Measurements from ENCODE around the gene ROBO1. TPM values are rescaled to one million over a fixed set of nuclear protein-coding genes. Genes with fewer than 3 reads are reported as not detected.

Gene ROBO1
- total RNA-seq, 1 donor from 2014 or later = 71.7 TPM

- no peaks in the 10 kb centered on the region for H4K20me1 ChIP-seq (ENCODE audit: insufficient read depth, low read length)
- DNase-seq (ENCODE audit: low read depth) = no peak
- Mint-ChIP-seq H3K4me3 (ENCODE audit: unreplicated experiment) (no peak overlapping the region), H3K4me1 (ENCODE audit: low read depth, unreplicated experiment) (no peaks in the 10 kb centered on the region), H3K36me3 (ENCODE audit: low read depth, unreplicated experiment) (no peaks in the 10 kb centered on the region), H3K27ac (ENCODE audit: unreplicated experiment) (no peak overlapping the region), H3K9me3 (ENCODE audit: unreplicated experiment) (no peaks in the 10 kb centered on the region), H3K27me3 (ENCODE audit: low read depth, unreplicated experiment) (no peaks in the 10 kb centered on the region)
- no peak overlapping the region for H3K9ac ChIP-seq (ENCODE audit: low read length)
- no peaks in the 10 kb centered on the region for H3K79me2 ChIP-seq (ENCODE audit: insufficient read depth, low read length)
- no peak overlapping the region for H3K27ac ChIP-seq (ENCODE audit: low read depth, low read length)
- peaks cover 5% of the 10 kb centered on the region for H3K27me3 ChIP-seq (ENCODE audit: insufficient read depth, low read length)
- FAIRE-seq = no peak
- H3K4me3 ChIP-seq (ENCODE audit: insufficient read depth, low read depth, low read length) = no peak overlapping the region
- TF ChIP-seq CTCF (IDR thresholded peaks at IDR 0.05; ENCODE audit: insufficient read depth, low read depth, low read length) (no peak), EZH2 (IDR thresholded peaks at IDR 0.05; ENCODE audit: insufficient read depth, low read length) (no peak)
- H3K4me1 ChIP-seq (ENCODE audit: insufficient read depth, low read length) = no peaks in the 10 kb centered on the region
- no peak overlapping the region for H3K4me2 ChIP-seq (ENCODE audit: low read length)
- no peaks in the 10 kb centered on the region for H3K36me3 ChIP-seq (ENCODE audit: insufficient read depth, low read length)
- no peaks in the 10 kb centered on the region for H3K9me3 ChIP-seq (ENCODE audit: insufficient read depth, low read depth, low read length)
- no peak overlapping the region for H2AFZ ChIP-seq (ENCODE audit: low read depth, low read length)
These were observed 608.1 kb downstream of the ROBO1 start for GRCh38 chr3:79159736-79160135.

GRCh38 chr3:79157191-79157590 lies 610.6 kb downstream of the ROBO1 start:
- no peak for FAIRE-seq
- no peak overlapping the region for H2AFZ ChIP-seq (ENCODE audit: low read depth, low read length)
- no peak for TF ChIP-seq EZH2 (IDR thresholded peaks at IDR 0.05; ENCODE audit: insufficient read depth, low read length)
- TF ChIP-seq CTCF (IDR thresholded peaks at IDR 0.05; ENCODE audit: insufficient read depth, low read depth, low read length) = no peak

GRCh38 chr3:79154865-79155264 lies 612.9 kb downstream of the ROBO1 start:
- Histone ChIP-seq H3K36me3 (ENCODE audit: insufficient read depth, low read length) (no peaks in the 10 kb centered on the region), H4K20me1 (ENCODE audit: insufficient read depth, low read length) (no peaks in the 10 kb centered on the region), H3K9me3 (ENCODE audit: insufficient read depth, low read depth, low read length) (no peaks in the 10 kb centered on the region), H3K4me1 (ENCODE audit: insufficient read depth, low read length) (no peaks in the 10 kb centered on the region), H3K9ac (ENCODE audit: low read length) (no peak overlapping the region), H3K4me2 (ENCODE audit: low read length) (no peak overlapping the region), H3K27me3 (ENCODE audit: insufficient read depth, low read length) (no peaks in the 10 kb centered on the region), H3K4me3 (ENCODE audit: insufficient read depth, low read depth, low read length) (no peak overlapping the region), H3K79me2 (ENCODE audit: insufficient read depth, low read length) (no peaks in the 10 kb centered on the region), H3K27ac (ENCODE audit: low read depth, low read length) (no peak overlapping the region), H2AFZ (ENCODE audit: low read depth, low read length) (no peak overlapping the region)
- Mint-ChIP-seq H3K27ac (ENCODE audit: unreplicated experiment) (no peak overlapping the region), H3K4me1 (ENCODE audit: low read depth, unreplicated experiment) (no peaks in the 10 kb centered on the region), H3K27me3 (ENCODE audit: low read depth, unreplicated experiment) (no peaks in the 10 kb centered on the region), H3K36me3 (ENCODE audit: low read depth, unreplicated experiment) (no peaks in the 10 kb centered on the region), H3K9me3 (ENCODE audit: unreplicated experiment) (no peaks in the 10 kb centered on the region), H3K4me3 (ENCODE audit: unreplicated experiment) (no peak overlapping the region)
- DNase-seq (ENCODE audit: low read depth) (no peak), FAIRE-seq (no peak)
- TF ChIP-seq CTCF (IDR thresholded peaks at IDR 0.05; ENCODE audit: insufficient read depth, low read depth, low read length) (no peak), EZH2 (IDR thresholded peaks at IDR 0.05; ENCODE audit: insufficient read depth, low read length) (no peak)

More at GRCh38 chr3:79157191-79157590, 610.6 kb downstream of the ROBO1 start:
- Histone ChIP-seq H3K36me3 (ENCODE audit: insufficient read depth, low read length) (no peaks in the 10 kb centered on the region), H3K4me3 (ENCODE audit: insufficient read depth, low read depth, low read length) (no peak overlapping the region), H4K20me1 (ENCODE audit: insufficient read depth, low read length) (no peaks in the 10 kb centered on the region), H3K9ac (ENCODE audit: low read length) (no peak overlapping the region), H3K9me3 (ENCODE audit: insufficient read depth, low read depth, low read length) (no peaks in the 10 kb centered on the region), H3K27ac (ENCODE audit: low read depth, low read length) (no peak overlapping the region), H3K4me1 (ENCODE audit: insufficient read depth, low read length) (no peaks in the 10 kb centered on the region), H3K4me2 (ENCODE audit: low read length) (no peak overlapping the region), H3K79me2 (ENCODE audit: insufficient read depth, low read length) (no peaks in the 10 kb centered on the region), H3K27me3 (ENCODE audit: insufficient read depth, low read length) (no peaks in the 10 kb centered on the region)
- no peak overlapping the region for H3K4me3 Mint-ChIP-seq (ENCODE audit: unreplicated experiment)
- H3K9me3 Mint-ChIP-seq (ENCODE audit: unreplicated experiment) = no peaks in the 10 kb centered on the region
- DNase-seq (ENCODE audit: low read depth) = no peak
- no peaks in the 10 kb centered on the region for H3K4me1 Mint-ChIP-seq (ENCODE audit: low read depth, unreplicated experiment)
- no peaks in the 10 kb centered on the region for H3K27me3 Mint-ChIP-seq (ENCODE audit: low read depth, unreplicated experiment)
- no peaks in the 10 kb centered on the region for H3K36me3 Mint-ChIP-seq (ENCODE audit: low read depth, unreplicated experiment)
- no peak overlapping the region for H3K27ac Mint-ChIP-seq (ENCODE audit: unreplicated experiment)
